HepG2 (cell line): ENCODE data around the gene LDB2. TPM values are rescaled to one million over a fixed set of nuclear protein-coding genes. Genes with fewer than 3 reads are reported as not detected.

Experiments
- ARID3A ChIP-seq: IDR thresholded peaks from 2 replicates; pipeline ENCODE4 v1.6.1; 2012; ENCODE audit warnings: low read depth, low read length, improper control_type of control experiment
- CHCHD3 ChIP-seq: sonication (generic); formaldehyde crosslinking; IDR thresholded peaks from 2 replicates; pipeline ENCODE4 v1.8.0; 2022; ENCODE audit warnings: mild to moderate bottlenecking, missing genetic modification reagents, moderate library complexity
- FOXP4 ChIP-seq: sonication (generic); formaldehyde crosslinking; IDR thresholded peaks from 2 replicates; pipeline ENCODE4 v1.4.0; 2020; ENCODE audit warnings: missing genetic modification reagents
- FUBP1 ChIP-seq: sonication (generic); formaldehyde crosslinking; IDR thresholded peaks from 2 replicates; pipeline ENCODE4 v1.5.1; 2020; ENCODE audit warnings: missing genetic modification reagents, mild to moderate bottlenecking, borderline replicate concordance
- GFI1 ChIP-seq: sonication (generic); formaldehyde crosslinking; IDR thresholded peaks from 2 replicates; pipeline ENCODE4 v1.5.0; 2020; ENCODE audit warnings: missing genetic modification reagents, mild to moderate bottlenecking, borderline replicate concordance
- HDAC1 ChIP-seq: sonication (generic); formaldehyde crosslinking; IDR thresholded peaks from 2 replicates; pipeline ENCODE4 v1.5.1; 2020; ENCODE audit warnings: mild to moderate bottlenecking, missing genetic modification reagents
- HDAC2 ChIP-seq: sonication (generic); formaldehyde crosslinking; IDR thresholded peaks from 2 replicates; pipeline ENCODE4 v1.4.0; 2020; ENCODE audit warnings: missing genetic modification reagents
- MIXL1 ChIP-seq: IDR thresholded peaks from 2 replicates; pipeline ENCODE4 v1.6.1; 2016
- MLX ChIP-seq: IDR thresholded peaks from 2 replicates; pipeline ENCODE4 v1.6.1; 2016
- NFRKB ChIP-seq: fragments of 450-650 bp; IDR thresholded peaks from 2 replicates; pipeline ENCODE4 v1.6.1; 2017
- PHF5A ChIP-seq: IDR thresholded peaks from one replicate; pipeline ENCODE4 v1.6.1; 2018; ENCODE audit warnings: low read depth, missing genetic modification reagents; ENCODE audit not compliant: unreplicated experiment
- POGZ ChIP-seq: sonication (generic); formaldehyde crosslinking; IDR thresholded peaks from 2 replicates; pipeline ENCODE4 v1.4.0; 2020; ENCODE audit warnings: mild to moderate bottlenecking, missing genetic modification reagents
- SMARCC2 ChIP-seq: fragments of 450-650 bp; IDR thresholded peaks from 2 replicates; pipeline ENCODE4 v1.6.1; 2017; ENCODE audit warnings: antibody characterized with exemption, mild to moderate bottlenecking
- SOX13 ChIP-seq, 3 experiments: fragments of 450-650 bp in 1 of 3; sonication (generic) in 1 of 3; formaldehyde crosslinking in 1 of 3; IDR thresholded peaks in 2 of 3; conservative IDR thresholded peaks in 1 of 3; 2 replicates each; pipeline versions ENCODE4 v1.5.0 to v1.6.1; 2016 to 2020; ENCODE audit warnings: antibody characterized with exemption in 1 of 3, mild to moderate bottlenecking in 1 of 3, missing compliant biosample characterization in 1 of 3, missing genetic modification reagents in 1 of 3, moderate library complexity in 1 of 3
- SP1 ChIP-seq, 2 experiments: fragments of 450-650 bp in 1 of 2; sonication (generic) in 1 of 2; formaldehyde crosslinking in 1 of 2; IDR thresholded peaks; 2 replicates each; pipeline versions ENCODE4 v1.4.0 to v1.6.1; 2016 to 2020; ENCODE audit warnings: missing genetic modification reagents in 1 of 2
- SSRP1 ChIP-seq: IDR thresholded peaks from 2 replicates; pipeline ENCODE4 v1.6.1; 2016; ENCODE audit warnings: control low read depth
- THRA ChIP-seq: sonication (generic); formaldehyde crosslinking; IDR thresholded peaks from 2 replicates; pipeline ENCODE4 v1.4.0; 2020; ENCODE audit warnings: missing genetic modification reagents, borderline replicate concordance
- ZC3H4 ChIP-seq: sonication (generic); formaldehyde crosslinking; IDR thresholded peaks from 2 replicates; pipeline ENCODE4 v1.4.0; 2020; ENCODE audit warnings: missing genetic modification reagents, borderline replicate concordance
- ZMYM4 ChIP-seq: sonication (generic); formaldehyde crosslinking; IDR thresholded peaks from 2 replicates; pipeline ENCODE4 v1.8.1; 2023; ENCODE audit warnings: mild to moderate bottlenecking, missing genetic modification reagents
- ZNF331 ChIP-seq: sonication (generic); formaldehyde crosslinking; IDR thresholded peaks from 2 replicates; pipeline ENCODE4 v1.4.0; 2020; ENCODE audit warnings: missing genetic modification reagents
- ZNF558 ChIP-seq: sonication (generic); formaldehyde crosslinking; IDR thresholded peaks from 2 replicates; pipeline ENCODE4 v1.9.0; 2022; ENCODE audit warnings: mild to moderate bottlenecking, missing genetic modification reagents, borderline replicate concordance
- ZNF792 ChIP-seq: IDR thresholded peaks from 2 replicates; pipeline ENCODE4 v1.6.1; 2016
- ZNF850 ChIP-seq: sonication (generic); formaldehyde crosslinking; conservative IDR thresholded peaks from 2 replicates; pipeline ENCODE4 v1.9.0; 2021; ENCODE audit warnings: mild to moderate bottlenecking, missing genetic modification reagents
- polyA plus RNA-seq, 8 experiments: library from polyadenylated mRNA; depleted of rRNA in 3 of 8; stranded (reverse) in 7 of 8; unstranded in 1 of 8; fragments of >200 nt; fragmentation: Illumina TruSeq in 4 of 8; extraction: Trizol in 4 of 8; gene quantifications; 2 replicates each; pipeline versions ENCODE4 v1.2.1 to v1.2.3, GENCODE V29; 2011 to 2016; ENCODE audit warnings: low read depth in 4 of 8, missing spikeins in 1 of 8, mixed read lengths in 1 of 8; ENCODE audit not compliant: insufficient read depth in 1 of 8
- total RNA-seq, 5 experiments: library from RNA; depleted of rRNA; stranded (reverse); fragments of >200 nt; fragmentation: Illumina TruSeq; extraction: Trizol; gene quantifications; 2 replicates each; pipeline ENCODE4 v1.2.3, GENCODE V29; 2016; ENCODE audit warnings: low read depth in 1 of 5

The LDB2 gene
- total and polyA plus RNA-seq, 2 of the 13 experiments (the other 11 are each of a cell fraction or from before 2014, with no cell fraction given): not detected

GRCh38 chr4:16835597-16836247 is 62.7 kb downstream of the LDB2 start (continued):
- TF ChIP-seq PHF5A (CRISPR knock-in tag) (no peak), FOXP4 (peak; percentile 58; the same call in 1 of the 2 replicates), GFI1 (CRISPR knock-in tag) (0 out of 2 replicates have a peak, but pooled peaks have one; percentile 30), CHCHD3 (no peak), SOX13 (IDR thresholded peaks at IDR 0.05) (no peak), SOX13 (CRISPR knock-in tag; conservative IDR thresholded peaks at IDR 0.05 in 1 of 2, IDR thresholded peaks at IDR 0.05 in 1 of 2) (peak in 1 of 2 experiments; percentile 87; a peak in 2 of 4 replicates), FUBP1 (CRISPR knock-in tag) (no peak), MIXL1 (CRISPR knock-in tag) (peak; percentile 74; the same call in 1 of the 2 replicates), SP1 (IDR thresholded peaks at IDR 0.05) (no peak), SP1 (CRISPR knock-in tag; IDR thresholded peaks at IDR 0.05) (no peak), THRA (peak; percentile 11; the same call in 1 of the 2 replicates), ZNF558 (CRISPR knock-in tag) (no peak), SSRP1 (CRISPR knock-in tag) (no peak), ZC3H4 (no peak), ARID3A (peak; percentile 85), MLX (CRISPR knock-in tag) (0 out of 2 replicates have a peak, but pooled peaks have one; percentile 21), POGZ (0 out of 2 replicates have a peak, but pooled peaks have one; percentile 49), ZNF331 (CRISPR knock-in tag) (peak; percentile 78), NFRKB (no peak), ZMYM4 (CRISPR knock-in tag) (peak; percentile 73; the same call in 1 of the 2 replicates), ZNF792 (CRISPR knock-in tag) (peak; percentile 16; the same call in 1 of the 2 replicates), SMARCC2 (peak; percentile 43; the same call in 1 of the 2 replicates), ZNF850 (CRISPR knock-in tag) (no peak), HDAC1 (CRISPR knock-in tag) (peak; percentile 32; the same call in 1 of the 2 replicates), HDAC2 (peak; percentile 56; the same call in 1 of the 2 replicates)
